ENCODE measurements around the gene USB1. TPM values are rescaled to one million over a fixed set of nuclear protein-coding genes. Genes with fewer than 3 reads are reported as not detected.
A peak's percentile ranks its signal among the peaks of the same experiment; 100 is the strongest.

USB1 gene
- total and polyA plus RNA-seq, 2 experiments from 2014 or later: 79.6 to 118 TPM

DNA sequence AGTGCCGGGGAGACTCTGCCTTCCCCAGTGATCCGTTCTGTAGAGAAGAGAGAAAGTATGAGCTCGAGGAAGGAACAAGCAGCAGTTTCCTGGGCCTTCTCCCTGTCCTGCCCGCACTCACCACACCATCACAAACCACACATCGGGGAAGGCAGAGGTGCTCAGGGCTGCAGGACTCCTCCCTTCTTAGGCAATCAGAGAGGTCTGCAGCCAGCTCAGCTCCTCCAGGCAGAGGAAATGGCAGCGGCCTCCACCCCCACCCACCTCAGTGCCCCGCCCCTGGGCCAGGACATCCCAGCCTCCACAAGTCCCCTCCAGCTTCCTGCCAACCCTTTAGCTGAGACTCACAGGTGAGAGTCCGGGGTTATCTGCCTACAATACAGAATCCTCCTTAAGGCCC lies 2.7 kb upstream of the USB1 start:
- Histone ChIP-seq H3K4me2 (0 out of 2 replicates have a peak overlapping the region, but pooled peaks have one; percentile 88), H3F3A (replicated peaks; ENCODE audit: low read depth) (peaks cover 7% of the 10 kb centered on the region), H3K36me3 (ENCODE audit: insufficient read depth) (no peaks in the 10 kb centered on the region), H3K4me3 (no peak overlapping the region), H3K9me2 (ENCODE audit: insufficient read depth) (no peaks in the 10 kb centered on the region), H2AFZ (no peak overlapping the region), H4K20me1 (replicated peaks; ENCODE audit: insufficient read depth) (no peaks in the 10 kb centered on the region; the same call in 1 of the 2 replicates), H3K27me3 (ENCODE audit: insufficient read depth) (no peaks in the 10 kb centered on the region), H3K4me1 (ENCODE audit: insufficient read depth) (peaks cover 8% of the 10 kb centered on the region), H3K79me2 (replicated peaks; ENCODE audit: insufficient read depth) (0 out of 2 replicates have a peak, but pooled peaks cover 6% of the 10 kb centered on the region), H3K27ac (ENCODE audit: low read depth) (no peak overlapping the region)
- ATAC-seq (no peak), DNase-seq (ENCODE audit: low spot score) (no peak)
- Mint-ChIP-seq H3K36me3 (ENCODE audit: low read depth) (peaks cover 21% of the 10 kb centered on the region), H3K4me1 (peaks cover 24% of the 10 kb centered on the region), H3K27ac (no peak overlapping the region), H3K9me3 (no peaks in the 10 kb centered on the region; the same call in 2 of the 3 replicates), H3K4me3 (no peak overlapping the region), H3K27me3 (ENCODE audit: insufficient read depth, low read depth, poor library complexity) (peaks cover 12% of the 10 kb centered on the region)
- TF ChIP-seq POLR2AphosphoS5 (IDR thresholded peaks at IDR 0.05; ENCODE audit: low read depth): no peak
- TF ChIP-seq ZNF114 (CRISPR knock-in tag; IDR thresholded peaks at IDR 0.05): no peak

DNA sequence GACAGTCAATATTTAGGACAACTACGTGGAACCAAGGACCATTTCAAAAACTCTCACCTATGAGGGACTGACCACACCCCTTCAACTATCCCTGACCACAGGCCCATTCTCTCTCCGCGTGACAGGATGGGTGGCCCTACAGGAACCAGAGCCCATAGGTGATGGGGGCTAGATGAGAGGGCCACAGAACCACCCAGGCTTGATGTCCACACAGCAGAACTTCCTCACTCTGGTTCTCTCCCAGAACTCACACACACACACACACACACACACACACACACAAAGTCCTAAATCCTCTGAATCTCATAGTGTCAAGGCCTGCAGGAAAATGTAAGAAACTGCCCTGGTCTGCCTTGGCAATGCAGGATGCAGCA lies 2.2 kb upstream of the USB1 start:
- H3K4me3 ChIP-seq: peak overlapping the region; percentile 95; the same call in 1 of the 2 replicates
- no peak overlapping the region for H3K27ac Mint-ChIP-seq
- no peak for TF ChIP-seq ZNF114 (CRISPR knock-in tag; IDR thresholded peaks at IDR 0.05)
- TF ChIP-seq REST (IDR thresholded peaks at IDR 0.05; ENCODE audit: unreplicated experiment): no peak
- TF ChIP-seq STAT1 (IDR thresholded peaks at IDR 0.05; ENCODE audit: unreplicated experiment): no peak
- TF ChIP-seq ZNF462 (CRISPR knock-in tag; IDR thresholded peaks at IDR 0.05): no peak
- no peak for TF ChIP-seq NANOG (IDR thresholded peaks at IDR 0.05; ENCODE audit: borderline replicate concordance)
- TF ChIP-seq EZH2 (IDR thresholded peaks at IDR 0.05; ENCODE audit: low read depth, unreplicated experiment): no peak
- TF ChIP-seq EZH2phosphoT487 (IDR thresholded peaks at IDR 0.05; ENCODE audit: unreplicated experiment): no peak
- no peak for TF ChIP-seq POLR2AphosphoS5 (IDR thresholded peaks at IDR 0.05; ENCODE audit: low read depth)
- TF ChIP-seq CREB1 (CRISPR knock-in tag; IDR thresholded peaks at IDR 0.05; ENCODE audit: low read depth): no peak
- TF ChIP-seq JUNB (IDR thresholded peaks at IDR 0.05; ENCODE audit: unreplicated experiment): no peak
- no peak for TF ChIP-seq ETS1 (IDR thresholded peaks at IDR 0.05)

More for the DNA sequence above, 2.2 kb upstream of the USB1 start:
- Mint-ChIP-seq H3K4me3 (peak overlapping the region; percentile 64), H3K4me1 (peaks cover 24% of the 10 kb centered on the region), H3K36me3 (ENCODE audit: low read depth) (peaks cover 24% of the 10 kb centered on the region), H3K9me3 (no peaks in the 10 kb centered on the region; the same call in 2 of the 3 replicates), H3K27me3 (ENCODE audit: insufficient read depth, low read depth, poor library complexity) (peaks cover 12% of the 10 kb centered on the region)
- H3K4me2 ChIP-seq: peak overlapping the region; percentile 88; the same call in 1 of the 2 replicates
- H3F3A ChIP-seq (replicated peaks; ENCODE audit: low read depth): peaks cover 7% of the 10 kb centered on the region
- H3K9me2 ChIP-seq (ENCODE audit: insufficient read depth): no peaks in the 10 kb centered on the region
- H3K27ac ChIP-seq (ENCODE audit: low read depth): no peak overlapping the region
- H3K4me1 ChIP-seq (ENCODE audit: insufficient read depth): peaks cover 8% of the 10 kb centered on the region
- H2AFZ ChIP-seq: no peak overlapping the region
- ATAC-seq (no peak), DNase-seq (ENCODE audit: low spot score) (no peak)
- H3K79me2 ChIP-seq (replicated peaks; ENCODE audit: insufficient read depth): 0 out of 2 replicates have a peak, but pooled peaks cover 6% of the 10 kb centered on the region
- H3K36me3 ChIP-seq (ENCODE audit: insufficient read depth): no peaks in the 10 kb centered on the region; the same call in 1 of the 2 replicates
- no peaks in the 10 kb centered on the region for H3K27me3 ChIP-seq (ENCODE audit: insufficient read depth)
- H4K20me1 ChIP-seq (replicated peaks; ENCODE audit: insufficient read depth): peaks cover under 1% of the 10 kb centered on the region; the same call in 1 of the 2 replicates

All from GM23338 (cell line).